ENCODE results near the gene CEP112. TPM values are rescaled to one million over a fixed set of nuclear protein-coding genes. Genes with fewer than 3 reads are reported as not detected.
"Not testable (repeated sequence)": the region's sequence is repeated elsewhere in the genome, so short reads cannot be mapped to it uniquely, and the experiment has no call there.

The CEP112 gene
- polyA plus RNA-seq, 4 donors: 12.5 to 17.6 (median 15.9) TPM

- no peak for DNase-seq (ENCODE audit: low read depth in 4 of 4, low spot score in 3 of 4)
These were observed 339.8 kb downstream of the CEP112 start for GRCh38 chr17:65851965-65852736.

GRCh38 chr17:65850486-65850885, 341.4 kb downstream of the CEP112 start:
- DNase-seq (ENCODE audit: low read depth in 4 of 4, low spot score in 3 of 4): no peak

GRCh38 chr17:65848751-65849150, 343.2 kb downstream of the CEP112 start:
- no peak for DNase-seq (ENCODE audit: low read depth in 4 of 4, low spot score in 3 of 4)

- DNase-seq (ENCODE audit: low read depth in 4 of 4, low spot score in 3 of 4): no peak
These were observed 350.8 kb downstream of the CEP112 start for GRCh38 chr17:65841089-65841488.

- not testable (repeated sequence) for DNase-seq (ENCODE audit: low read depth in 4 of 4, low spot score in 3 of 4)
These were observed 354.7 kb downstream of the CEP112 start for GRCh38 chr17:65837232-65837631.

- DNase-seq (ENCODE audit: low read depth in 4 of 4, low spot score in 3 of 4): no peak
These were observed 358.7 kb downstream of the CEP112 start for GRCh38 chr17:65833214-65833613.

GRCh38 chr17:65830356-65830755, 361.6 kb downstream of the CEP112 start:
- DNase-seq (ENCODE audit: low read depth in 4 of 4, low spot score in 3 of 4): no peak

GRCh38 chr17:65826577-65826976, 365.4 kb downstream of the CEP112 start:
- not testable (repeated sequence) for DNase-seq (ENCODE audit: low read depth in 4 of 4, low spot score in 3 of 4)

- no peak for DNase-seq (ENCODE audit: low read depth in 4 of 4, low spot score in 3 of 4)
These were observed 367.0 kb downstream of the CEP112 start for GRCh38 chr17:65824901-65825300.

GRCh38 chr17:65823713-65824112, 368.2 kb downstream of the CEP112 start:
- no peak for DNase-seq (ENCODE audit: low read depth in 4 of 4, low spot score in 3 of 4)

- no peak for DNase-seq (ENCODE audit: low read depth in 4 of 4, low spot score in 3 of 4)
These were observed 371.1 kb downstream of the CEP112 start for GRCh38 chr17:65820811-65821210.

GRCh38 chr17:65820306-65820705, 371.6 kb downstream of the CEP112 start:
- no peak for DNase-seq (ENCODE audit: low read depth in 4 of 4, low spot score in 3 of 4)

- DNase-seq (ENCODE audit: low read depth in 4 of 4, low spot score in 3 of 4): no peak
These were observed 372.1 kb downstream of the CEP112 start for GRCh38 chr17:65819810-65820209.

- DNase-seq (ENCODE audit: low read depth in 4 of 4, low spot score in 3 of 4): no peak
These were observed 374.0 kb downstream of the CEP112 start for GRCh38 chr17:65817951-65818350.

GRCh38 chr17:65814418-65814817, 377.5 kb downstream of the CEP112 start:
- DNase-seq (ENCODE audit: low read depth in 4 of 4, low spot score in 3 of 4): no peak

- no peak for DNase-seq (ENCODE audit: low read depth in 4 of 4, low spot score in 3 of 4)
These were observed 378.6 kb downstream of the CEP112 start for GRCh38 chr17:65813306-65813705.

GRCh38 chr17:65811043-65811442, 380.9 kb downstream of the CEP112 start:
- no peak for DNase-seq (ENCODE audit: low read depth in 4 of 4, low spot score in 3 of 4)

GRCh38 chr17:65809366-65809765, 382.6 kb downstream of the CEP112 start:
- no peak for DNase-seq (ENCODE audit: low read depth in 4 of 4, low spot score in 3 of 4)

- DNase-seq (ENCODE audit: low read depth in 4 of 4, low spot score in 3 of 4): not testable (repeated sequence)
These were observed 383.4 kb downstream of the CEP112 start for GRCh38 chr17:65808566-65808965.

- DNase-seq (ENCODE audit: low read depth in 4 of 4, low spot score in 3 of 4): no peak
These were observed 384.6 kb downstream of the CEP112 start for GRCh38 chr17:65807361-65807760.

- DNase-seq (ENCODE audit: low read depth in 4 of 4, low spot score in 3 of 4): no peak
These were observed 390.4 kb downstream of the CEP112 start for GRCh38 chr17:65801513-65801912.

GRCh38 chr17:65800655-65801054, 391.3 kb downstream of the CEP112 start:
- DNase-seq (ENCODE audit: low read depth in 4 of 4, low spot score in 3 of 4): no peak

- no peak for DNase-seq (ENCODE audit: low read depth in 4 of 4, low spot score in 3 of 4)
These were observed 392.1 kb downstream of the CEP112 start for GRCh38 chr17:65799869-65800268.
